HG03439 (cell line): ENCODE measurements around the gene TMCO4.
"Not testable (repeated sequence)": the region's sequence is repeated elsewhere in the genome, so short reads cannot be mapped to it uniquely, and the experiment has no call there.

Source experiments
- ATAC-seq: cut with Tn5 transposase; IDR thresholded peaks from one replicate; pipeline ENCODE4 v1.9.1; 2021; ENCODE audit warnings: mild to moderate bottlenecking, moderate library complexity; ENCODE audit not compliant: unreplicated experiment

TMCO4 gene

GRCh38 chr1:19643602-19644394 is 155.9 kb downstream of the TMCO4 start, which contains the start of gene NBL1:
Gene NBL1, plus strand, starts transcription at chr1:19644311. Its CDS starts 10,720 bp downstream, at chr1:19655031.
- ATAC-seq, result no peak

GRCh38 chr1:19643121-19643520 is 156.6 kb downstream of the TMCO4 start:
- no peak for ATAC-seq

GRCh38 chr1:19640363-19641316 is 159.1 kb downstream of the TMCO4 start:
- no peak for ATAC-seq

GRCh38 chr1:19639999-19640362 is 159.7 kb downstream of the TMCO4 start:
- ATAC-seq, result no peak

GRCh38 chr1:19639228-19639627 is 160.5 kb downstream of the TMCO4 start:
- ATAC-seq, result not testable (repeated sequence)

- ATAC-seq, result no peak
These were observed 162.1 kb downstream of the TMCO4 start for GRCh38 chr1:19637606-19638005.

- not testable (repeated sequence) for ATAC-seq
These were observed 163.0 kb downstream of the TMCO4 start for GRCh38 chr1:19636749-19637148.

- no peak for ATAC-seq
These were observed 163.7 kb downstream of the TMCO4 start for GRCh38 chr1:19636065-19636464.

- ATAC-seq, result no peak
These were observed 164.1 kb downstream of the TMCO4 start for GRCh38 chr1:19635646-19636045.

GRCh38 chr1:19635064-19635463 is 164.7 kb downstream of the TMCO4 start:
- ATAC-seq, result not testable (repeated sequence)

GRCh38 chr1:19633106-19633505 is 166.6 kb downstream of the TMCO4 start:
- ATAC-seq, result no peak
